HEK293 (cell line): ENCODE data around the gene ASIC1.

ENCODE experiments used
- KLF16 ChIP-seq: fragments of 450-650 bp; formaldehyde crosslinking; IDR thresholded peaks from 2 replicates; pipeline ENCODE4 v1.5.1; 2017; ENCODE audit warnings: missing biosample characterization, missing genetic modification characterization
- KLF7 ChIP-seq: fragments of 450-650 bp; formaldehyde crosslinking; IDR thresholded peaks from 2 replicates; pipeline ENCODE4 v1.5.1; 2016; ENCODE audit warnings: missing biosample characterization, missing genetic modification characterization, borderline replicate concordance
- PRDM1 ChIP-seq: fragments of 450-650 bp; formaldehyde crosslinking; IDR thresholded peaks from 2 replicates; pipeline ENCODE4; 2016; ENCODE audit warnings: missing biosample characterization, missing genetic modification characterization
- SCRT2 ChIP-seq: fragments of 450-650 bp; formaldehyde crosslinking; IDR thresholded peaks from 2 replicates; pipeline ENCODE4 v1.5.1; 2016; ENCODE audit warnings: missing biosample characterization, missing genetic modification characterization
- ZBTB1 ChIP-seq: fragments of 450-650 bp; formaldehyde crosslinking; IDR thresholded peaks from 2 replicates; pipeline ENCODE4 v1.5.1; 2016; ENCODE audit warnings: missing biosample characterization, missing genetic modification characterization
- ZBTB8A ChIP-seq: fragments of 450-650 bp; formaldehyde crosslinking; IDR thresholded peaks from 2 replicates; pipeline ENCODE4 v1.5.1; 2016; ENCODE audit warnings: missing biosample characterization, missing genetic modification characterization
- ZFP37 ChIP-seq: fragments of 450-650 bp; formaldehyde crosslinking; IDR thresholded peaks from 2 replicates; pipeline ENCODE4 v1.5.1; 2016; ENCODE audit warnings: missing biosample characterization, missing genetic modification characterization
- ZFP41 ChIP-seq: fragments of 450-650 bp; formaldehyde crosslinking; IDR thresholded peaks from 2 replicates; pipeline ENCODE4 v1.5.1; 2016; ENCODE audit warnings: missing biosample characterization, missing genetic modification characterization, borderline replicate concordance
- ZNF133 ChIP-seq: fragments of 450-650 bp; formaldehyde crosslinking; IDR thresholded peaks from 2 replicates; pipeline ENCODE4 v1.5.1; 2016; ENCODE audit warnings: missing biosample characterization, missing genetic modification characterization
- ZNF174 ChIP-seq: fragments of 450-650 bp; formaldehyde crosslinking; IDR thresholded peaks from 2 replicates; pipeline ENCODE4 v1.5.0; 2017; ENCODE audit warnings: missing biosample characterization, mild to moderate bottlenecking, missing genetic modification characterization
- ZNF24 ChIP-seq: fragments of 450-650 bp; formaldehyde crosslinking; IDR thresholded peaks from 2 replicates; pipeline ENCODE4 v1.5.1; 2016; ENCODE audit warnings: missing biosample characterization, missing genetic modification characterization
- ZNF366 ChIP-seq: fragments of 450-650 bp; formaldehyde crosslinking; conservative IDR thresholded peaks from 2 replicates; pipeline ENCODE4 v1.5.1; 2016; ENCODE audit warnings: missing biosample characterization, missing genetic modification characterization
- ZNF391 ChIP-seq: fragments of 450-650 bp; formaldehyde crosslinking; IDR thresholded peaks from 2 replicates; pipeline ENCODE4 v1.5.1; 2016; ENCODE audit warnings: low read depth, missing biosample characterization, missing genetic modification characterization, borderline replicate concordance
- ZNF549 ChIP-seq: fragments of 450-650 bp; IDR thresholded peaks from 2 replicates; pipeline ENCODE4 v1.5.1; 2018; ENCODE audit warnings: missing biosample characterization, missing genetic modification characterization, mild to moderate bottlenecking, inconsistent platforms, moderate library complexity
- ZNF560 ChIP-seq: fragments of 450-650 bp; formaldehyde crosslinking; IDR thresholded peaks from 2 replicates; pipeline ENCODE4 v1.5.1; 2017; ENCODE audit warnings: missing biosample characterization, missing genetic modification characterization, borderline replicate concordance
- ZNF629 ChIP-seq: fragments of 450-650 bp; formaldehyde crosslinking; IDR thresholded peaks from 2 replicates; pipeline ENCODE4 v1.5.1; 2017; ENCODE audit warnings: missing biosample characterization, missing genetic modification characterization
- ZNF76 ChIP-seq: fragments of 450-650 bp; formaldehyde crosslinking; IDR thresholded peaks from 2 replicates; pipeline ENCODE4; 2016; ENCODE audit warnings: low read depth, missing biosample characterization, missing genetic modification characterization, borderline replicate concordance
- ZNF785 ChIP-seq: fragments of 450-650 bp; formaldehyde crosslinking; IDR thresholded peaks from 2 replicates; pipeline ENCODE4 v1.5.1; 2016; ENCODE audit warnings: missing biosample characterization, missing genetic modification characterization
- TF ChIP-seq, protein P1 (sequence below): fragments of 450-650 bp; formaldehyde crosslinking; IDR thresholded peaks from 2 replicates; pipeline ENCODE4 v1.5.1; 2017; ENCODE audit warnings: missing biosample characterization, missing genetic modification characterization
- TF ChIP-seq, protein P2 (sequence below): fragments of 450-650 bp; formaldehyde crosslinking; IDR thresholded peaks from 2 replicates; pipeline ENCODE4; 2016; ENCODE audit warnings: missing biosample characterization, missing genetic modification characterization
- TF ChIP-seq, protein P3 (sequence below): fragments of 450-650 bp; IDR thresholded peaks from 2 replicates; pipeline ENCODE4 v1.5.1; 2018; ENCODE audit warnings: missing biosample characterization, missing genetic modification characterization
- TF ChIP-seq, protein P4 (sequence below): fragments of 450-650 bp; formaldehyde crosslinking; IDR thresholded peaks from 2 replicates; pipeline ENCODE4 v1.5.1; 2016; ENCODE audit warnings: missing biosample characterization, missing genetic modification characterization, borderline replicate concordance
- TF ChIP-seq, protein P5 (sequence below): fragments of 450-650 bp; formaldehyde crosslinking; IDR thresholded peaks from 2 replicates; pipeline ENCODE4 v1.5.1; 2016; ENCODE audit warnings: missing biosample characterization, missing genetic modification characterization
- TF ChIP-seq, protein P6 (sequence below): fragments of 450-650 bp; formaldehyde crosslinking; IDR thresholded peaks from 2 replicates; pipeline ENCODE4 v1.5.1; 2017; ENCODE audit warnings: missing biosample characterization, missing genetic modification characterization
- TF ChIP-seq, protein P7 (sequence below): sonication (generic); formaldehyde crosslinking; IDR thresholded peaks from 2 replicates; pipeline ENCODE4 v1.8.1; 2022; ENCODE audit warnings: mild to moderate bottlenecking, moderate library complexity, missing genetic modification reagents
- TF ChIP-seq, protein P8 (sequence below): fragments of 450-650 bp; formaldehyde crosslinking; IDR thresholded peaks from 2 replicates; pipeline ENCODE4 v1.5.1; 2017; ENCODE audit warnings: missing biosample characterization, missing genetic modification characterization
- TF ChIP-seq, protein P9 (sequence below): fragments of 450-650 bp; formaldehyde crosslinking; IDR thresholded peaks from 2 replicates; pipeline ENCODE4 v1.5.1; 2016; ENCODE audit warnings: missing biosample characterization, missing genetic modification characterization

ASIC1 gene

DNA sequence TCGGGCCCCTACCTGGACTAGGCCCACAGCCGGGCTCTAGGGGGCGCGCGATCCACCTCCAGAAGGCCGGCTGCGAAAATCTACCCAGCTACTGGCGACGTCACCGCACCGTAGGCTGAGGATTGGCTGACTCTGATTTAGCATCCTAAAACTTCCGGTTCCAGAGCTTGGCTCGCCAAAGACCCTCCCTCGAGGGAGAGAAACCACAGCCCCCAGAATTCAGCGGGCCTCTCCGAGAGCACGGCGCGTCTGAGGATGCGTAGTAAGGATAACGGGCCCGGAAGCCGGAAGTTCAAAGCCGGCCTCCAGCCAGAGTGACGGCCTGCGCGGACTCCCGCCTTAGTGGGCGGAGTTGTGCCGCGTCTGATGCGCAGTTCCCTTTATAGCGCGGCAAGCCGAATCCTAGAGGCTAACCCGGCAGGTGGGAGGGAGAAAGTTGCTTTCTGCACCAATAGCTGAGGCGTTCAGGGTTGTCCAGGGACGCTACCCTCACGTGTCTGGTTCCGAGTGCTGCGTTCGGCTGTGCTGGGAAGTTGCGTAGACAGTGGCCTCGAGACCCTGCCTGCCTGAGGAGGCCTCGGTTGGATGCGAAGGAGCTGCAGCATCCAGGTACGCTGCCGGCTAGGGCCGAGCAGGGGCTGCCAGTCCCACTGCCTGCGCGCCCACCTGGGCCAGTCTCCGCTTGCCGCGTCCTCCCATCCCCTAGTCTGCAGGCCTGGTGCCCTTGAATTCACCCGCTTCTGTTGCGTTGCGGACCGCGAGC is 54.5 kb downstream of the ASIC1 start, which contains the start of gene COX14 (continued):
- TF ChIP-seq, protein P1, sequence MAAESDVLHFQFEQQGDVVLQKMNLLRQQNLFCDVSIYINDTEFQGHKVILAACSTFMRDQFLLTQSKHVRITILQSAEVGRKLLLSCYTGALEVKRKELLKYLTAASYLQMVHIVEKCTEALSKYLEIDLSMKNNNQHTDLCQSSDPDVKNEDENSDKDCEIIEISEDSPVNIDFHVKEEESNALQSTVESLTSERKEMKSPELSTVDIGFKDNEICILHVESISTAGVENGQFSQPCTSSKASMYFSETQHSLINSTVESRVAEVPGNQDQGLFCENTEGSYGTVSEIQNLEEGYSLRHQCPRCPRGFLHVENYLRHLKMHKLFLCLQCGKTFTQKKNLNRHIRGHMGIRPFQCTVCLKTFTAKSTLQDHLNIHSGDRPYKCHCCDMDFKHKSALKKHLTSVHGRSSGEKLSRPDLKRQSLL = no peak; the same call in 1 of the 2 replicates
- TF ChIP-seq ZFP37 (tag by site-specific recombination) (peak; percentile 95), KLF16 (tag by site-specific recombination) (peak; percentile 92), ZNF24 (tag by site-specific recombination) (peak; percentile 93), ZNF133 (tag by site-specific recombination) (no peak), ZNF560 (no peak), PRDM1 (tag by site-specific recombination) (no peak), ZBTB1 (no peak), ZNF549 (tag by site-specific recombination) (no peak), ZNF785 (tag by site-specific recombination) (no peak), ZNF366 (tag by site-specific recombination) (peak; percentile 52; the same call in 1 of the 2 replicates), ZNF174 (tag by site-specific recombination) (no peak), SCRT2 (tag by site-specific recombination) (peak; percentile 56; the same call in 1 of the 2 replicates), ZNF76 (tag by site-specific recombination) (peak; percentile 70), ZNF391 (tag by site-specific recombination) (peak; percentile 78; the same call in 1 of the 2 replicates), KLF7 (tag by site-specific recombination) (no peak), ZFP41 (tag by site-specific recombination) (no peak), ZNF629 (peak; percentile 79), ZBTB8A (tag by site-specific recombination) (no peak)
- TF ChIP-seq, protein P2, sequence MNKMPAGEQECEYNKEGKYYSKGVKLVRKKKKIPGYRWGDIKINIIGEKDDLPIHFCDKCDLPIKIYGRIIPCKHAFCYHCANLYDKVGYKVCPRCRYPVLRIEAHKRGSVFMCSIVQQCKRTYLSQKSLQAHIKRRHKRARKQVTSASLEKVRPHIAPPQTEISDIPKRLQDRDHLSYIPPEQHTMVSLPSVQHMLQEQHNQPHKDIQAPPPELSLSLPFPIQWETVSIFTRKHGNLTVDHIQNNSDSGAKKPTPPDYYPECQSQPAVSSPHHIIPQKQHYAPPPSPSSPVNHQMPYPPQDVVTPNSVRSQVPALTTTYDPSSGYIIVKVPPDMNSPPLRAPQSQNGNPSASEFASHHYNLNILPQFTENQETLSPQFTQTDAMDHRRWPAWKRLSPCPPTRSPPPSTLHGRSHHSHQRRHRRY (tag by site-specific recombination) = no peak
- TF ChIP-seq, protein P3, sequence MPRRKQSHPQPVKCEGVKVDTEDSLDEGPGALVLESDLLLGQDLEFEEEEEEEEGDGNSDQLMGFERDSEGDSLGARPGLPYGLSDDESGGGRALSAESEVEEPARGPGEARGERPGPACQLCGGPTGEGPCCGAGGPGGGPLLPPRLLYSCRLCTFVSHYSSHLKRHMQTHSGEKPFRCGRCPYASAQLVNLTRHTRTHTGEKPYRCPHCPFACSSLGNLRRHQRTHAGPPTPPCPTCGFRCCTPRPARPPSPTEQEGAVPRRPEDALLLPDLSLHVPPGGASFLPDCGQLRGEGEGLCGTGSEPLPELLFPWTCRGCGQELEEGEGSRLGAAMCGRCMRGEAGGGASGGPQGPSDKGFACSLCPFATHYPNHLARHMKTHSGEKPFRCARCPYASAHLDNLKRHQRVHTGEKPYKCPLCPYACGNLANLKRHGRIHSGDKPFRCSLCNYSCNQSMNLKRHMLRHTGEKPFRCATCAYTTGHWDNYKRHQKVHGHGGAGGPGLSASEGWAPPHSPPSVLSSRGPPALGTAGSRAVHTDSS (tag by site-specific recombination) = no peak
- TF ChIP-seq, protein P4, sequence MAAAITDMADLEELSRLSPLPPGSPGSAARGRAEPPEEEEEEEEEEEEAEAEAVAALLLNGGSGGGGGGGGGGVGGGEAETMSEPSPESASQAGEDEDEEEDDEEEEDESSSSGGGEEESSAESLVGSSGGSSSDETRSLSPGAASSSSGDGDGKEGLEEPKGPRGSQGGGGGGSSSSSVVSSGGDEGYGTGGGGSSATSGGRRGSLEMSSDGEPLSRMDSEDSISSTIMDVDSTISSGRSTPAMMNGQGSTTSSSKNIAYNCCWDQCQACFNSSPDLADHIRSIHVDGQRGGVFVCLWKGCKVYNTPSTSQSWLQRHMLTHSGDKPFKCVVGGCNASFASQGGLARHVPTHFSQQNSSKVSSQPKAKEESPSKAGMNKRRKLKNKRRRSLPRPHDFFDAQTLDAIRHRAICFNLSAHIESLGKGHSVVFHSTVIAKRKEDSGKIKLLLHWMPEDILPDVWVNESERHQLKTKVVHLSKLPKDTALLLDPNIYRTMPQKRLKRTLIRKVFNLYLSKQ (tag by site-specific recombination) = no peak
- TF ChIP-seq, protein P5, sequence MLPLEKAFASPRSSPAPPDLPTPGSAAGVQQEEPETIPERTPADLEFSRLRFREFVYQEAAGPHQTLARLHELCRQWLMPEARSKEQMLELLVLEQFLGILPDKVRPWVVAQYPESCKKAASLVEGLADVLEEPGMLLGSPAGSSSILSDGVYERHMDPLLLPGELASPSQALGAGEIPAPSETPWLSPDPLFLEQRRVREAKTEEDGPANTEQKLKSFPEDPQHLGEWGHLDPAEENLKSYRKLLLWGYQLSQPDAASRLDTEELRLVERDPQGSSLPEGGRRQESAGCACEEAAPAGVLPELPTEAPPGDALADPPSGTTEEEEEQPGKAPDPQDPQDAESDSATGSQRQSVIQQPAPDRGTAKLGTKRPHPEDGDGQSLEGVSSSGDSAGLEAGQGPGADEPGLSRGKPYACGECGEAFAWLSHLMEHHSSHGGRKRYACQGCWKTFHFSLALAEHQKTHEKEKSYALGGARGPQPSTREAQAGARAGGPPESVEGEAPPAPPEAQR = no peak
- TF ChIP-seq, protein P6, sequence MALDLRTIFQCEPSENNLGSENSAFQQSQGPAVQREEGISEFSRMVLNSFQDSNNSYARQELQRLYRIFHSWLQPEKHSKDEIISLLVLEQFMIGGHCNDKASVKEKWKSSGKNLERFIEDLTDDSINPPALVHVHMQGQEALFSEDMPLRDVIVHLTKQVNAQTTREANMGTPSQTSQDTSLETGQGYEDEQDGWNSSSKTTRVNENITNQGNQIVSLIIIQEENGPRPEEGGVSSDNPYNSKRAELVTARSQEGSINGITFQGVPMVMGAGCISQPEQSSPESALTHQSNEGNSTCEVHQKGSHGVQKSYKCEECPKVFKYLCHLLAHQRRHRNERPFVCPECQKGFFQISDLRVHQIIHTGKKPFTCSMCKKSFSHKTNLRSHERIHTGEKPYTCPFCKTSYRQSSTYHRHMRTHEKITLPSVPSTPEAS (tag by site-specific recombination) = peak; percentile 55
- TF ChIP-seq, protein P7, sequence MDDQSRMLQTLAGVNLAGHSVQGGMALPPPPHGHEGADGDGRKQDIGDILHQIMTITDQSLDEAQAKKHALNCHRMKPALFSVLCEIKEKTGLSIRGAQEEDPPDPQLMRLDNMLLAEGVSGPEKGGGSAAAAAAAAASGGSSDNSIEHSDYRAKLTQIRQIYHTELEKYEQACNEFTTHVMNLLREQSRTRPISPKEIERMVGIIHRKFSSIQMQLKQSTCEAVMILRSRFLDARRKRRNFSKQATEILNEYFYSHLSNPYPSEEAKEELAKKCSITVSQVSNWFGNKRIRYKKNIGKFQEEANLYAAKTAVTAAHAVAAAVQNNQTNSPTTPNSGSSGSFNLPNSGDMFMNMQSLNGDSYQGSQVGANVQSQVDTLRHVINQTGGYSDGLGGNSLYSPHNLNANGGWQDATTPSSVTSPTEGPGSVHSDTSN (CRISPR knock-in tag) = peak; percentile 70; the same call in 1 of the 2 replicates
- TF ChIP-seq, protein P8, sequence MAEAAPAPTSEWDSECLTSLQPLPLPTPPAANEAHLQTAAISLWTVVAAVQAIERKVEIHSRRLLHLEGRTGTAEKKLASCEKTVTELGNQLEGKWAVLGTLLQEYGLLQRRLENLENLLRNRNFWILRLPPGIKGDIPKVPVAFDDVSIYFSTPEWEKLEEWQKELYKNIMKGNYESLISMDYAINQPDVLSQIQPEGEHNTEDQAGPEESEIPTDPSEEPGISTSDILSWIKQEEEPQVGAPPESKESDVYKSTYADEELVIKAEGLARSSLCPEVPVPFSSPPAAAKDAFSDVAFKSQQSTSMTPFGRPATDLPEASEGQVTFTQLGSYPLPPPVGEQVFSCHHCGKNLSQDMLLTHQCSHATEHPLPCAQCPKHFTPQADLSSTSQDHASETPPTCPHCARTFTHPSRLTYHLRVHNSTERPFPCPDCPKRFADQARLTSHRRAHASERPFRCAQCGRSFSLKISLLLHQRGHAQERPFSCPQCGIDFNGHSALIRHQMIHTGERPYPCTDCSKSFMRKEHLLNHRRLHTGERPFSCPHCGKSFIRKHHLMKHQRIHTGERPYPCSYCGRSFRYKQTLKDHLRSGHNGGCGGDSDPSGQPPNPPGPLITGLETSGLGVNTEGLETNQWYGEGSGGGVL (tag by site-specific recombination) = no peak
- TF ChIP-seq, protein P9, sequence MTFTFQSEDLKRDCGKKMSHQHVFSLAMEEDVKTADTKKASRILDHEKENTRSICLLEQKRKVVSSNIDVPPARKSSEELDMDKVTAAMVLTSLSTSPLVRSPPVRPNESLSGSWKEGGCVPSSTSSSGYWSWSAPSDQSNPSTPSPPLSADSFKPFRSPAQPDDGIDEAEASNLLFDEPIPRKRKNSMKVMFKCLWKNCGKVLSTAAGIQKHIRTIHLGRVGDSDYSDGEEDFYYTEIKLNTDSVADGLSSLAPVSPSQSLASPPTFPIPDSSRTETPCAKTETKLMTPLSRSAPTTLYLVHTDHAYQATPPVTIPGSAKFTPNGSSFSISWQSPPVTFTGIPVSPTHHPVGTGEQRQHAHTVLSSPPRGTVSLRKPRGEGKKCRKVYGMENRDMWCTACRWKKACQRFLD (tag by site-specific recombination) = no peak
